Stimulated activated CD8-positive, alpha-beta memory T cell treated with anti-CD3 and anti-CD28 coated beads, Interleukin-7, amount 100 ng/mL, for 1 hour (primary cell): Measurements from ENCODE around the gene DMRTB1.

Source experiments
- DNase-seq, 2 donors: peaks; one replicate each; pipeline ENCODE4 v3.0.0-alpha.2; 2020; ENCODE audit warnings: low read depth in 2 of 2

DMRTB1 gene

GRCh38 chr1:53435151-53435550 is 24.0 kb upstream of the DMRTB1 start:
- no peak for DNase-seq

DNA sequence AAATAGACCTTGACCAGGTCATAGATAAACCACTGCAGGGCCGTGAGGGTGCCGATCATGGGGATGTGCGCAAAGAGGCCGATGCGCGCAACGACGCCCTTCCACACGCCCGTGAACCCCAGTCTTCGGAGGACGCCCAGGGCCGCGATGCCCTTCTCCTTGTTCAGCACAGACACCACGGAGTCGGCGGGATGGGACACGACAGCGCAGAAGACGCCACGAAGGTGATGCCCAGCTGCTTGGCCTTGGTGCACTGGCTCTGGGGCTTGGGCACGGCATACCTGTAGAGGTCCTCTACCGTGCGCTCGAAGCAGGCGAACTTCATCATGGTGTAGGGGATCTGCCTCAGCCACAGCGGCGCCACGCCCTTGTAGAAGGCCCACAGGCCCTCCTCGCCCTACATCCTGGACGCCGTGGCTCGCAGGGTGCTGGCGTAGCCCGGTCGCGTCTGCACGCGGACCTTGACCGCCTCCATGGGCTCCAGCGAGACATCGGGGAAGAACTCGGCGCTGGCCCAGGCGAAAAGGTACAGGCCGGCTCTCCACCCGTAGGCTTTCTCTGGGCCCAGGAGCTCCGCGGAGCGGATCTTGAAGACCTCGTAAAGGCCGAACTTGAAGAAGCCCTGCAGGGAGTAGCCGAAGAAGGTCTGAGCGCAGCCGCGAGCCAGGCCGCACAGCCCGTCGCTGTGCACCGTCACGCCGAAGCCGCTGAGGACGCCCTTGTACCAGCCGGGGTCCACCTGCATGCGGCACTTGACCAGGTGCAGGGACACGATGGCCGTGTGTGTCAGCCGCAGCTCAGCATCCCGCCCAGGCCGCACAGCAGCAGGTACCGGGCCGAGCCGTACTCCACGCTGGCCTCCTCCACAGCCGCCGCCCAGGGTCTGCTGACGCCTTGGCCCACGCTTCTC is 20.5 kb upstream of the DMRTB1 start:
- DNase-seq: no peak

DNA sequence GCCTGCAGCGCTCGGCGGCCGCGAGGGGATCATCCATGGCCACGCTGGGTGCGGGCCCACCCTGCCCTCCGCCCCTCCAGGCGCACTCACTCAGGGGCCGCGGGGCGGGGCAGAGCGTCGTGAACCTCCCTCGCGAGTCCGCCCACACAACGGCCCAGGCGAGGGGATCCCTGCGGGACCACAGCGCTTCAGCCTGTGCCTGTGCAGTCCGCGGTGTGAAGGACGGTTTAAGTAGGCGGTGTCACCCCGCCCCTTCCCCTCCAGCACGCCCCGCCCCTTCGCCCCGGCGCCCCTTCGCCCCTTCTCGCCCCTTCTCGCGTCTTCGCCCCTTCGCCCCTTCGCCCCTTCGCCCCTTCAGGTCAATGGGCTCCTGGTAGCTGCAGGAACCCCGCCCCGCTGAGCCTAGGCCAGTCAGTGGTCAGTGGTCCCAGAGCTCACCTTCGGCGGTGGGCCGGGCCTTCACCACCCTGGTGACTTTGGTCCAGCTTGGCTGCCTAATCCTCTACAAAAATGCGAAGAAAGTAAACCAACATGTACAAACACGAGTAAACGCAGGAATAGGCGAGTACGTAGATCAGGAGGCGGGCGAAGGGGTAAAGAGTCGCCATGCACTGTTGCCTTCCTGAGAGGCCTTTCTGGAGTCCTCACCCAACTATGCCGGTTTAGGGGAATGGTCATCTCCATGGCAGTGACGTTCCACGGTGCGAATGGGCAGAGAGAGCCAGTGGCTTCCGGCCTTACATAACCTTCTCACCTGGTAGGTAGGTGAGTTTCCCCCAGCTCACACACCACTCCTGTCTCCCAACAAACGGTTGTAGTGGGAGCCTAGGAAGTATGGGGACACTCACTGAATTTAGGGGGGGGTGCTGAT is 19.6 kb upstream of the DMRTB1 start:
- DNase-seq: no peak

- no peak for DNase-seq
Measured at GRCh38 chr1:53440633-53441032, 18.6 kb upstream of the DMRTB1 start.

- no peak for DNase-seq
Measured at GRCh38 chr1:53442299-53442698, 16.9 kb upstream of the DMRTB1 start.

- DNase-seq: no peak
Measured at GRCh38 chr1:53446051-53446450, 13.1 kb upstream of the DMRTB1 start.

GRCh38 chr1:53447413-53447812 is 11.8 kb upstream of the DMRTB1 start:
- no peak for DNase-seq

DNA sequence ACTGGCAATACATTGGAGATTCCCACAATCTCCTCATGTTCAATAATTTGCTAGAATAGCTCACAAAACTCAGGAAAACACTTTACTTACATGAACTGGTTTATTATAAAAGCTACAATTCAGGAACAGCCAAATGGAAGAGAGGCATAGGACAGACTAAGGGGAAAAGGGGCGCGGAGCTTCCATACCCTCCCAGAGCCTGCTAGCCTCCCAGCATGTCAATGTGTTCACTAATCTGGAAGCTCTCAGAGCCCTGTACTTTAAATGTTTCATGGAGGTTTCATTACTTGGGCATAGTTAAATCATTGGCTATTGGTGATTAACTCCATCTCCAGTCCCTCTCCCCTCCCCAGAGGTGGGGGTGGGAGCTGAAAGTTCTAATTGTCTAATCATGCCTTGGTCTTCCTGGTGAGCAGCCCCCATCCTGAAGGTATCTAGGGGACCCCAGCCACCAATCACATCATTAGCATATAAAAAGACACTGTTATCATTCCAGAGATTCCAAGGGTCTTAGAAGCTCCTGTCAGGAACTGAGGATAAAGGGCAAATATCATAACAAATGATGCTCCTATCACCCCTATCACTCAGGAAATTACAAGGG is 10.9 kb upstream of the DMRTB1 start:
- no peak for DNase-seq

GRCh38 chr1:53449021-53449420 is 10.2 kb upstream of the DMRTB1 start:
- DNase-seq: no peak

- no peak for DNase-seq
Measured at GRCh38 chr1:53449693-53450092, 9.5 kb upstream of the DMRTB1 start.

GRCh38 chr1:53450225-53450624 is 9.0 kb upstream of the DMRTB1 start:
- no peak for DNase-seq

DNA sequence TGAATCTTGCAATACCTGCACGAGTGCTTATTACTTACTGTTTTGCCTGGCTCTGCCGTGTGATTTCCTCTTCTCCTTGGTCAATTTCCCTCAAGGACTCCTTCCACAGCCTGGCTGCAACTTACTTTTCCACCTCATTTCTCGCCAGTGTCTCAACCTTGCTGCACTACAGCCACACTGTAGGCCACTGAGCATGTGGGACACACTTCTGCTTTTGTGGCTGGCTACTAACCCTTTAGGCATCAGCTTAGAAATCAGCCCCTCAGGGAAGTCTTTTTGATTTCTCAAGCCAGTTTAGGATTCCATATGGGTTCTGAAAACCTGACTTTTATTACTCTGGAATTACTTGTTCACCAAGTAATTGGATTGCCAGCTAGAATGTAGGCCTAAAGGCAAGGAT is 5.2 kb upstream of the DMRTB1 start:
- DNase-seq: no peak

DNA sequence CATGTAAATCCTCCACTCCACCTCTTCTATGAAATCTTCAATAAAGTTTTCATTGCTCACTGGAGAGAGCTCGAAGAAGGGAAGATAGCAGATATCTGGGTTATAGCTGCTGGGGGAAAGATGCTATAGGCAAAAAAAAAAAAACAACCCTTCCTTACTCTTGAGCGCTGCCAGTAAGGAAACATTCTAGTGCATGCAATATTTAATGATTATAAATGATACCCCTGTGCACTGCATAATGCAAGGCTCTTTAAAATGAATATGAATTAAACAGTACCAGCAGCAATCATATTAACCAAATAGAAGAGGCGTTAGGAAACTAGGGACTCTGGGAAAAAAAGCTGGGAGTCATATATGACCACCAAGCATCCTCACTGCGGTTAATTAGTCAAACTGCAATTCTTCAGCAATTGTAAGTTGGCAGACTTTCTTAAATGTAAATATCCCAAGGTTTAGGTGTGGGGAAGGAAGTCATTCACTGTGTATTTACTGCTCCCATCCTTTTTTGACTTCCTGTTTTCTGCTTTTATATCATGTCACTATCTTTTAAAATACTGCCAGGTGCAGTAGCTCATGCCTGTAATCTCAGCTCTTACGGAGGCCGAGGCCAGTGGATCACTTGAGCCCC is 3.7 kb upstream of the DMRTB1 start:
- DNase-seq: no peak

DNA sequence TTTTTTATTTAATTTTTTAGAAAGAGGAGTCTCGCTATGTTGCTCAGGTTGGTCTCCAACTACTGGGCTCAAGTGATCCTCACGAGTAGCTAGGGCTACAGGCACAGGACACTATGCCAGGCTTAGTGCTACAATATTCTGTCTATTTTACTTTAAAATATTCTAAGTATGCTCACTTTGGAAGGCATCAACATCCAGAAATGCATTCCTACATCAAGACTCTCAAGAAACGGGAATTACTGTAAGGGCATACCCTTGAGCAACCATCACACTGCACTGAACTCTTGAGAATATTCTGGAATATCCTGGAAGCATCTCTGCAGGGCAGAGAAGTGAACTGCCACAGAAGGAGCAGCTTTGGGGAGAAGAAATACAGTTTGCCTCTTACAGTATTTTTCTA is 565 bp upstream of the DMRTB1 start:
- DNase-seq: no peak

GRCh38 chr1:53460211-53460634 is 1.0 kb downstream of the DMRTB1 start:
- DNase-seq: no peak

- no peak for DNase-seq
Measured at GRCh38 chr1:53460666-53461322, 1.6 kb downstream of the DMRTB1 start.

DNA sequence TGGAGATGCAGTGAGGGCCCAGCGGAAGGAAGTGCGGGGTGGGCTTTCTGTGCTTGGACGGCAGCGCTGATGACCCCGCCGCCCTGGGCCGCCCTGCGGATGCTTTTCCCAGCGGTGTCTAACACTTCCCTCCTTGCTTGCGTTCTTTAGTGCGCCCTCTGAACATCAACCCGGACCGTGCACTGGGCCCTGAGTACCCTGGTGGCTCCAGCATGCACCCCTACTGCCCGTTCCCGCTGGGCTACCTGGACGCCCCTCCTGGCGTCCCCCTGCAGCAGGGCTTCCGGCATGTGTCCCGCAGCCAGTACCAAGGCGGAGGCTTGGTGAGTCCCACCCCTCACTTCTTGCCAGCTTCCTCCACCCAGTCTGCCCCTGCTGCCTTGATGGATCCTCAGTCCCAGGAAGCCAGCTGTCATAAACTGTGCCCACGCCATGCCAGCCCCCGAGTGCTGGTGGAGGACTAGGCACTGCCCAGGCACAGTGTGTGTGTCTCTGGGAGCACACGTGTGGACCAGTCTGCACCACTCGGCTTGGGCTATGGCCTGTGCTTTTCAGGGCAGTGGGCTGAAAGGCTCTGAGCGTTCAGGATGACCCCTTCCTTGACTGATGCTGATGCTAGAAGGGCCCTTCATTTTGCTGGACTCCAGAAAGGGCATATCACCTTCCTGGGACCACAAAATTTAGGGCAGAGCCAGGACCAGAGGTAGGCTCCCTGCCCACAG is 2.3 kb downstream of the DMRTB1 start:
- DNase-seq: no peak

DNA sequence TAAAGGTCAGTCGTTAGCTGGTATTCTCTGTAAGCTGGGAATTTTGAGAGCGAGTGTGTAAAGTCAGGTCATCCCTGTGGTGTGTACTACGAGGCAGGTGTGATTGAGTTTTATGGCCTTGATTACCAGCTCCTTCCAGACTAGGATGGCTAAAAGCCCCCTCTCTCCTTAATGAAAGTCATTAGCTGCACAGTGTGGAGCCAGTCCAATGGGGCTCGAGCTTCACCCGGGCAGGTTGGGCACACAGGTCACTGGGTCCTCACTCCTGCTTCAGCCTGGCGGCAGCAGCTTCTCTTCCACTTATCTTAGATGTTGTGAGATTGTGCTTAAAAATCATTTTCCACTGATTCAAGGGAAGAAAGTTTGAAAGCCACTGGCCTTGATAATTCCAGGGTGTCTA is 3.0 kb downstream of the DMRTB1 start:
- DNase-seq: no peak

- no peak for DNase-seq
Measured at GRCh38 chr1:53462769-53463501, 3.7 kb downstream of the DMRTB1 start.
